PC-9 (cell line): ENCODE data around the gene TLX2.

Experiments
- CTCF ChIP-seq: fragments of 200-600 bp; sonication (generic); conservative IDR thresholded peaks from 2 replicates; pipeline ENCODE4 v1.6.1; 2017; ENCODE audit warnings: mixed run types, antibody characterized with exemption, mild to moderate bottlenecking, moderate library complexity
- EZH2 ChIP-seq: fragments of 200-600 bp; sonication (generic); IDR thresholded peaks from 2 replicates; pipeline ENCODE4 v1.8.0; 2017; ENCODE audit warnings: antibody characterized with exemption, low read depth

- TF ChIP-seq CTCF (no peak), EZH2 (no peak)
Measured at GRCh38 chr2:74495440-74495839, 18.8 kb upstream of the TLX2 start.
